ENCODE results near the gene HECTD4.

GRCh38 chr12:112179916-112180315 lies 202.3 kb downstream of the HECTD4 start:
- TF ChIP-seq POLR2A (IDR thresholded peaks at IDR 0.05) (no peak), CTCF (IDR thresholded peaks at IDR 0.05) (no peak)

Measured in body of pancreas (tissue), 4 donors.